OCI-LY3 (cell line): ENCODE results near the gene TOM1.

ENCODE experiments used
- EZH2phosphoT487 ChIP-seq: fragments of 200-600 bp; shearing (Covaris generic); IDR thresholded peaks from 2 replicates; pipeline ENCODE4 v1.6.1; 2018; ENCODE audit warnings: antibody characterized with exemption, mixed run types, low read depth
- TF ChIP-seq, protein P1 (sequence below): fragments of 200-600, 300-600 bp; sonication (generic); IDR thresholded peaks from 2 replicates; pipeline ENCODE4 v1.5.1; 2014; ENCODE audit warnings: antibody characterized with exemption, low read length, low read depth

DNA sequence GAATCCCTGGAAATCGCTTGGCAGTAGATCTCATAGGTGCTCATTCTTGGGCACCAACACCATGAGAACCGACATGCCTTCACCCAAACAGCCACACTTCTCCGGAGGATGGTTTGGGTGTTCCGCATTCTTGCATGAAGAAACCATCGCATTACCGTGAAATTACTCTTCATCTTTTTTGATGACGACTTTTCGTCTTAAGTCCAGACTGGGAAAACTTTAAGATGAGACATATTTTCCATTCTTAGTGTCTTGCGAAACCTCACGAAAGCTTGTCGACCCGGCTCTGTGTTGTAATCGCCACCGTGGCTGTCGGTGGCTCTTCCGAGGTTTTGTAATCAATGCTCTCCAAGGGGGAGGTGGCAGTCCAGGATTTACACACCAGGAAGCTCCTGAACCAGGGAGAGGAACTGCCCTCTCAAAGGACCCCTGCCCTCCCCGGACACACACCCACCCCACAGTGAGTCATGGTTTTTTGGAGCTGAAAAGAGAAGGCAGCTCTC lies 1.7 kb downstream of the TOM1 start:
- TF ChIP-seq, protein P1, sequence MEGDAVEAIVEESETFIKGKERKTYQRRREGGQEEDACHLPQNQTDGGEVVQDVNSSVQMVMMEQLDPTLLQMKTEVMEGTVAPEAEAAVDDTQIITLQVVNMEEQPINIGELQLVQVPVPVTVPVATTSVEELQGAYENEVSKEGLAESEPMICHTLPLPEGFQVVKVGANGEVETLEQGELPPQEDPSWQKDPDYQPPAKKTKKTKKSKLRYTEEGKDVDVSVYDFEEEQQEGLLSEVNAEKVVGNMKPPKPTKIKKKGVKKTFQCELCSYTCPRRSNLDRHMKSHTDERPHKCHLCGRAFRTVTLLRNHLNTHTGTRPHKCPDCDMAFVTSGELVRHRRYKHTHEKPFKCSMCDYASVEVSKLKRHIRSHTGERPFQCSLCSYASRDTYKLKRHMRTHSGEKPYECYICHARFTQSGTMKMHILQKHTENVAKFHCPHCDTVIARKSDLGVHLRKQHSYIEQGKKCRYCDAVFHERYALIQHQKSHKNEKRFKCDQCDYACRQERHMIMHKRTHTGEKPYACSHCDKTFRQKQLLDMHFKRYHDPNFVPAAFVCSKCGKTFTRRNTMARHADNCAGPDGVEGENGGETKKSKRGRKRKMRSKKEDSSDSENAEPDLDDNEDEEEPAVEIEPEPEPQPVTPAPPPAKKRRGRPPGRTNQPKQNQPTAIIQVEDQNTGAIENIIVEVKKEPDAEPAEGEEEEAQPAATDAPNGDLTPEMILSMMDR: no peak
- TF ChIP-seq EZH2phosphoT487: no peak
